Muscle layer of duodenum (tissue), 2 donors: Measurements from ENCODE around the gene ZNF516.

Experiments used
- H3K27ac ChIP-seq: one replicate; pipeline ENCODE4 v1.7.0; 2013; ENCODE audit warnings: mild to moderate bottlenecking, low read length
- H3K27me3 ChIP-seq: one replicate; pipeline ENCODE4 v1.7.0; 2013; ENCODE audit warnings: low read depth, mild to moderate bottlenecking, control low read depth, low read length
- H3K36me3 ChIP-seq, 2 donors: one replicate each; pipeline ENCODE4 v1.7.0; 2013; ENCODE audit warnings: low read length in 2 of 2, control low read depth in 1 of 2, mild to moderate bottlenecking in 1 of 2; ENCODE audit not compliant: insufficient read depth in 2 of 2, control insufficient read depth in 1 of 2
- H3K4me1 ChIP-seq, 2 donors: one replicate each; pipeline ENCODE4 v1.7.0; 2013; ENCODE audit warnings: low read length in 2 of 2, mild to moderate bottlenecking in 2 of 2, control low read depth in 1 of 2, moderate library complexity in 1 of 2; ENCODE audit not compliant: insufficient read depth in 2 of 2, control insufficient read depth in 1 of 2
- H3K4me3 ChIP-seq, 2 donors: one replicate each; pipeline ENCODE4 v1.7.0; 2013; ENCODE audit warnings: low read length in 2 of 2, low read depth in 1 of 2, mild to moderate bottlenecking in 1 of 2
- H3K9me3 ChIP-seq, 2 donors: one replicate each; pipeline ENCODE4 v1.7.0; 2013; ENCODE audit warnings: low read length in 2 of 2, control low read depth in 1 of 2, mild to moderate bottlenecking in 1 of 2; ENCODE audit not compliant: control insufficient read depth in 1 of 2
- donor health status: healthy.

ZNF516 gene

GRCh38 chr18:76322686-76323085, 172.4 kb downstream of the ZNF516 start:
- Histone ChIP-seq H3K36me3 (no peaks in the 10 kb centered on the region), H3K9me3 (no peaks in the 10 kb centered on the region), H3K4me1 (no peaks in the 10 kb centered on the region), H3K27ac (no peak overlapping the region), H3K27me3 (no peaks in the 10 kb centered on the region), H3K4me3 (no peak overlapping the region)

DNA sequence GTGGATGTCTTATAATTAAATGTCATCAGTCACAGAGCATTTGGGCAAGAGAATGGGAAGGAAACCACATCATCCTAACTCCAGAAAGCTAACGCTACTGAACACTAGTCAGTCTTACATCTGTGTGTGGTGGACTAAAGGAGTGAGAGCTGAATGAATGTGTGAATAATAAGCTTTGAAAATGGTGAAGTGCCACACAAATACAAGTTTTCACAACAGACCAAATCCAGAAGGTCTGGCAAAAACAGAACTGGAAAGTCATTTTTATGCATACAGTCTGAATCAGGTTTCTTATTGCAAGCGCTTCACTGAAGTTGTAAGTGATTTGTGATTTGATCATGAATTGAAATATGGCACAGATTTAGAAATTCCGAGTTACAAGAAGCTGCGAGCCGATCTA, 175.7 kb downstream of the ZNF516 start:
- Histone ChIP-seq H3K36me3 (no peaks in the 10 kb centered on the region), H3K4me1 (no peaks in the 10 kb centered on the region), H3K27ac (no peak overlapping the region), H3K9me3 (no peaks in the 10 kb centered on the region), H3K27me3 (no peaks in the 10 kb centered on the region), H3K4me3 (no peak overlapping the region)

- Histone ChIP-seq H3K27me3 (no peaks in the 10 kb centered on the region), H3K4me1 (no peaks in the 10 kb centered on the region), H3K4me3 (no peak overlapping the region), H3K27ac (no peak overlapping the region), H3K9me3 (no peaks in the 10 kb centered on the region), H3K36me3 (no peaks in the 10 kb centered on the region)
Measured at GRCh38 chr18:76318607-76319006, 176.4 kb downstream of the ZNF516 start.

- no peaks in the 10 kb centered on the region for H3K9me3 ChIP-seq
- no peaks in the 10 kb centered on the region for H3K4me1 ChIP-seq
- H3K27me3 ChIP-seq: no peaks in the 10 kb centered on the region
- H3K27ac ChIP-seq: no peak overlapping the region
- H3K4me3 ChIP-seq: no peak overlapping the region
- no peaks in the 10 kb centered on the region for H3K36me3 ChIP-seq
Measured at GRCh38 chr18:76317136-76317535, 177.9 kb downstream of the ZNF516 start.

DNA sequence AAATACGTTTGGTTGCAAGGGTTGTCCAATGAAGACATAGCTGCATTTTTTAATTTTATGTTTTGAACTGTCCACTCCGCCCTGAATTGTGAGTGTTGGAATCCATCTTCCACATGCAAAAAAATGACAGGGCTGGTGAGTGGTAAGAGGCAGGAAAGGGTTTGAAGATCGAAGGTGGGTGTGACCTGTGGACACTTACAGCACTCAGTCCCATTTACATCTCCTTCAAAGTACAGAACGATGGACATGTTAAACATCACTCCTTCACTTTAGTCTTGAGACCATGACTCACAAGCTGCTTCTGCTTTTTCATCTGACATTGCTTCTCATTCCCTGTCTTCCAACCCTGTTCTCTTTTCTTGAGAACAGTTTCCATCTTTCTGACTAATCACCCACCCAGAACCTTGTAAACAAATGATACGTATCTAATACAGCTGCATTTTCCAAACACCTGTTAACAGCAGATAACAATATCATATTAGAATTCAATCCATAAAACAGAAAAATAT, 179.3 kb downstream of the ZNF516 start:
- no peaks in the 10 kb centered on the region for H3K27me3 ChIP-seq
- no peaks in the 10 kb centered on the region for H3K4me1 ChIP-seq
- H3K27ac ChIP-seq: no peak overlapping the region
- no peaks in the 10 kb centered on the region for H3K36me3 ChIP-seq
- H3K9me3 ChIP-seq: no peaks in the 10 kb centered on the region
- no peak overlapping the region for H3K4me3 ChIP-seq

- H3K4me3 ChIP-seq: no peak overlapping the region
- H3K4me1 ChIP-seq: no peaks in the 10 kb centered on the region
- H3K36me3 ChIP-seq: no peaks in the 10 kb centered on the region
- no peak overlapping the region for H3K27ac ChIP-seq
- H3K27me3 ChIP-seq: no peaks in the 10 kb centered on the region
- H3K9me3 ChIP-seq: no peaks in the 10 kb centered on the region
Measured at GRCh38 chr18:76314496-76314895, 180.5 kb downstream of the ZNF516 start.

GRCh38 chr18:76314015-76314414, 181.0 kb downstream of the ZNF516 start:
- Histone ChIP-seq H3K27me3 (no peaks in the 10 kb centered on the region), H3K4me1 (no peaks in the 10 kb centered on the region), H3K4me3 (no peak overlapping the region), H3K9me3 (no peaks in the 10 kb centered on the region), H3K27ac (no peak overlapping the region), H3K36me3 (no peaks in the 10 kb centered on the region)
